HG02571 (cell line): ENCODE results near the gene DUSP11.
"Not testable (repeated sequence)": the region's sequence is repeated elsewhere in the genome, so short reads cannot be mapped to it uniquely, and the experiment has no call there.

ENCODE experiments used
- ATAC-seq: cut with Tn5 transposase; IDR thresholded peaks from one replicate; pipeline ENCODE4 v1.9.1; 2021; ENCODE audit warnings: mild to moderate bottlenecking, moderate library complexity; ENCODE audit not compliant: unreplicated experiment

The DUSP11 gene

DNA sequence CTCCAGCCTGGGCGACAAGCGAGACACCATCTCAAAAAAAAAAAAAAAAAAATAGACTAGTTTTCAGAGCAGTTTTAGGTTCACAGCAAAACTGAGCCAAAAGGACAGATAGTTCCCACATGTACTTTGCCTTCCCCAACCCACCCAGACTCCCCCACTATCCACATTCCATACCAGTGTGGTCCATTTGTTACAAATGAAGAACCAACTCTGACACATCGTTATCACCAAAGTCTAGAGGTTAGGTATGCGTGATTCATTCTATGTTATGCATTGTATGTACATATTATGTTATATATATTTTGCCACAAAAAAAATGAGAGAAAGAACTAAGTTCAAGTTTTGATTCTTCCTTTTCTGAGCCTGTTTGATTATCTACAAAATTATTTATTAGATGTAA lies 3.5 kb downstream of the DUSP11 start:
- ATAC-seq: no peak

DNA sequence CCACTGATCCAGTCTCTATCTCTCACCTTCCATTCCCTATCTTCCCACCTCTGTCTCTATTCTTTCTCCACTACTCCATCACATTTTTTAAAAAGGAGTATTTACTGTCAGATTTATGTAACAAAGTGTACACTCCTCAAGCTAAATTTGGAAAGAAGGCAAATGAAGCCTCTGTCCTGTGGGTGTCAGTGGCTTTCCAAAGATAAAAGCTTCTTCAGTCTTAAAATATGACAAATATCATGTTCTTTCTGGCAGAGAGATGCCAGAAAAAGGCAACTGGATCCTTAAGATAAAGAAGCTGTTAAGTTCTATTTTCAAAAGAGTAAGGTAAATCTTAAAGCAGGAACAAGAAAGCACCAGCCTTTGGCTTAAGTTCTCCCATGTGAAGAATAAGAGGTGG lies 7.1 kb downstream of the DUSP11 start:
- ATAC-seq: no peak

DNA sequence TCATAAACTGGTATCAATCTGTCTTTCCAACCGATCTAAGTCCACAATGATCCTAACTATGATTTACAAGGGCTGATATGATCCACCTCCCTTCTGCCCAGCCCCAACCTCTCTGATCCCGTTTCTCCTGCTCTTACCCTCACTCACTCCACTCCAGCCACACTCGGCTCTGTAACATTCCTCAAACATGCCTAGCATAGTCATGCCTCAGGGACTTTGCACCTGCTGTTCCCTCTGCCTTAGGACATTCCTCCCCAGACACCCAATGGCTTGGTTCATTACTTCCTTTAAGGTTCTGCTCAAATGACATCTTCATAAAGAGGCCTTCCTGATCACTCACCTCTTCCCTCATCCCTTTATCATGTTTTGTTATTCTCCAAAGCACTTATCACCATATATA lies 9.2 kb downstream of the DUSP11 start:
- ATAC-seq: no peak

DNA sequence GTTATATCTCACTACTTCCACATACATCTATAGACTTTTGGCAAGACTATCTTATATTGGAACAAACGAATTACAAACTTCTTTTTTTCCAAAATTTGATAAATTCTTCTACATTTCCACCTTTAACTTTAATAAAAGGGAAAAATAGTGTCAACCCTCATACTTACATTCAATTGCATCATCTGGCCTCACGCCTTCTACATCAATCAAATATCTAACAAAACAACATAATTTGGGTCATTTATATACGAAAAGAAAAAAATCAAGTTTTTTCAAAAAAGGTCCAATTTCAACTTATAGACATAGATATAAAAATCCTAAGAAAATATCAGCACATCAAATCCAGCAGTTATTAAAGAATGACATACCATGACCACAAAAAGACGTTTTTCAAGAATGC lies 12.9 kb downstream of the DUSP11 start:
- no peak for ATAC-seq

GRCh38 chr2:73766349-73766748 lies 13.6 kb downstream of the DUSP11 start:
- no peak for ATAC-seq

GRCh38 chr2:73764945-73765344 lies 15.0 kb downstream of the DUSP11 start:
- ATAC-seq: no peak

- ATAC-seq: no peak
Observed at GRCh38 chr2:73762571-73762970, 17.3 kb downstream of the DUSP11 start.

- no peak for ATAC-seq
Observed at GRCh38 chr2:73759904-73760303, 20.0 kb downstream of the DUSP11 start.

DNA sequence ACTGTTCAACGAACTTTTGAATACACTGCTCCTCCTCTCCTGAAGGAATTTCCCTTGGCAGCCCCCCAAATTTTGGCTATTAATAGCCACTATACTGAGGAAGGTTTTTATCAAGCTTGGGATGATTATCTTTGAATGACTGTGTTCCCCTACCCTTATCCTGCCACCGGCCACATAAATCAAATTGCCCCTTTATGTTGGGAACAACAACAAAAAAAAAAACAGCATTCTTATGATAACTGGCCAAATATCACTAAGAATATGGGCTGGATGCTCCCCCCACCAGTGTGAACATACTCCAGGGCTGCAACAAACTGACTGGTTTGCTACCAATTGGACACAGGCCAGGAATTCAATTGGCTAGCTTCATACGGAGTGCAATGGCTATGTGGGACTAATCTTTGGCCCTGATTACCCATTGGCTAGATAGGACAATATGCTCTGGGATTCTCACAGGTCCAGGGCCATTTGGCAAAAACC lies 20.6 kb downstream of the DUSP11 start:
- ATAC-seq: no peak

GRCh38 chr2:73754332-73754731 lies 25.6 kb downstream of the DUSP11 start:
- ATAC-seq: not testable (repeated sequence)

GRCh38 chr2:73749314-73749713 lies 30.6 kb downstream of the DUSP11 start:
- ATAC-seq: no peak

- ATAC-seq: no peak
Observed at GRCh38 chr2:73746877-73747208, 33.1 kb downstream of the DUSP11 start.

- ATAC-seq: no peak
Observed at GRCh38 chr2:73746015-73746876, 33.7 kb downstream of the DUSP11 start.

GRCh38 chr2:73740767-73741166 lies 39.1 kb downstream of the DUSP11 start:
- no peak for ATAC-seq

- no peak for ATAC-seq
Observed at GRCh38 chr2:73739101-73739500, 40.8 kb downstream of the DUSP11 start.

GRCh38 chr2:73736855-73737779 lies 42.8 kb downstream of the DUSP11 start, which contains the start of gene TPRKB:
TSS of gene TPRKB (minus strand) at chr2:73737345. CDS start at chr2:73734569, 2,776 bp downstream.
- ATAC-seq: peak; percentile 97

GRCh38 chr2:73736378-73736777 lies 43.5 kb downstream of the DUSP11 start:
- no peak for ATAC-seq

GRCh38 chr2:73730810-73731209 lies 49.1 kb downstream of the DUSP11 start:
- ATAC-seq: no peak

- ATAC-seq: no peak
Observed at GRCh38 chr2:73728711-73729110, 51.2 kb downstream of the DUSP11 start.

GRCh38 chr2:73728043-73728442 lies 51.9 kb downstream of the DUSP11 start:
- ATAC-seq: no peak

GRCh38 chr2:73726657-73727056 lies 53.2 kb downstream of the DUSP11 start:
- not testable (repeated sequence) for ATAC-seq
